T-helper 1 cell treated with Interleukin-12 subunit alpha and Interleukin-12 subunit beta and Interleukin-4 antibody, amounts not matched to agents 30 μg/mL and 1 μg/mL, for 36 hours (primary cell): ENCODE results near the gene VPS37B.

Source experiments
- H3K27ac Mint-ChIP-seq: one replicate; pipeline ENCODE4 v1.8.0; 2021; ENCODE audit warnings: mild to moderate bottlenecking, mixed read lengths
- H3K27me3 Mint-ChIP-seq: one replicate; pipeline ENCODE4 v1.8.0; 2021; ENCODE audit warnings: low read depth, mixed read lengths
- H3K36me3 Mint-ChIP-seq: one replicate; pipeline ENCODE4 v1.8.0; 2021; ENCODE audit warnings: low read depth, mixed read lengths
- H3K4me1 Mint-ChIP-seq: one replicate; pipeline ENCODE4 v1.8.0; 2021; ENCODE audit warnings: low read depth, mixed read lengths
- H3K4me3 Mint-ChIP-seq: one replicate; pipeline ENCODE4 v1.8.0; 2021; ENCODE audit warnings: mild to moderate bottlenecking, moderate library complexity, mixed read lengths
- H3K9me3 Mint-ChIP-seq: one replicate; pipeline ENCODE4 v1.8.0; 2021; ENCODE audit warnings: mixed read lengths

VPS37B gene

GRCh38 chr12:122823429-122823828, 72.5 kb downstream of the VPS37B start:
- Mint-ChIP-seq H3K4me3 (no peak overlapping the region), H3K36me3 (no peaks in the 10 kb centered on the region)

GRCh38 chr12:122820838-122821271, 75.1 kb downstream of the VPS37B start:
- no peaks in the 10 kb centered on the region for H3K9me3 Mint-ChIP-seq
- H3K27me3 Mint-ChIP-seq = peaks cover 6% of the 10 kb centered on the region
- H3K4me1 Mint-ChIP-seq = no peaks in the 10 kb centered on the region
- no peaks in the 10 kb centered on the region for H3K36me3 Mint-ChIP-seq
- H3K27ac Mint-ChIP-seq = no peak overlapping the region
- H3K4me3 Mint-ChIP-seq = no peak overlapping the region

More at GRCh38 chr12:122823429-122823828, 72.5 kb downstream of the VPS37B start:
- Mint-ChIP-seq H3K27ac (no peak overlapping the region), H3K27me3 (peaks cover 18% of the 10 kb centered on the region), H3K4me1 (no peaks in the 10 kb centered on the region), H3K9me3 (no peaks in the 10 kb centered on the region)

- Mint-ChIP-seq H3K9me3 (no peaks in the 10 kb centered on the region), H3K4me3 (no peak overlapping the region), H3K27me3 (peaks cover 6% of the 10 kb centered on the region), H3K4me1 (no peaks in the 10 kb centered on the region), H3K36me3 (no peaks in the 10 kb centered on the region), H3K27ac (no peak overlapping the region)
Measured at GRCh38 chr12:122820138-122820537, 75.8 kb downstream of the VPS37B start.

GRCh38 chr12:122819209-122819785, 76.6 kb downstream of the VPS37B start:
- Mint-ChIP-seq H3K27ac (no peak overlapping the region), H3K9me3 (no peaks in the 10 kb centered on the region), H3K27me3 (peaks cover 6% of the 10 kb centered on the region), H3K4me3 (no peak overlapping the region), H3K36me3 (no peaks in the 10 kb centered on the region), H3K4me1 (no peaks in the 10 kb centered on the region)
